ENCODE data around the gene XPO5.

XPO5 gene

DNA sequence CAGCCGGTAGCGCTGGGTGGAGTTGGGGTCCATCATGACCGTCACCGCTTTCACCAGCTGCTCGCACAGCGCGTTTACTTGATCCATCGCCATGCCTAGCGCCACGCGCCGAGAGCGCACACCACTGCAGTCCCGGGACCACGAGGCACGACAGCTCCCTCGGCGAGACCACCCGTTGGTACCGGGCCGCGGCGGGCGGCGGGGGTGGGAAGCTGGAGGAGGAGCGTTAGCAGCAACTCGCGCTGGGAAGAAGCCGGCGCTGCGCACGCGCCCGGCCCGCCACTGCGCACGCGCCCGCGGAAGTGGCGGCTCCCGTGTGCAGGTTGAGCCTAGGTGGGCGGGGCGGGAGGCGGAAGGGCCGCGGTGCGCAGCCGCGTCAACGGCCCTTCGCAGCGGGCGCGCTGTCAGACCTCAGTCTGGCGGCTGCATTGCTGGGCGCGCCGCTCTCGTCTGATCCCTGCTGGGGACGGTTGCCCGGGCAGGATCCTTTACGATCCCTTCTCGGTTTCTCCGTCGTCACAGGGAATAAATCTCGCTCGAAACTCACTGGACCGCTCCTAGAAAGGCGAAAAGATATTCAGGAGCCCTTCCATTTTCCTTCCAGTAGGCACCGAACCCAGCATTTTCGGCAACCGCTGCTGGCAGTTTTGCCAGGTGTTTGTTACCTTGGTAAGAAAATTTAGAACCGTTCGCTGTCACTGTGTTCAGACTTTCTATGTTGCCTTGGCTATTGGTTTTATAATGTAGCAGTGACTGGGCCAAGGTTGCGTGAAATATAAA, at the start of gene XPO5, which contains the start of gene POLH:
XPO5 (minus strand) TSS at position 267 of the 780 bp plus-strand sequence; CDS start at position 93, 174 bp downstream.
POLH (plus strand) TSS at position 414 of the 780 bp plus-strand sequence. CDS start 6,135 bp downstream, outside the sequence.
- peak; percentile 92 for DNase-seq (ENCODE audit: low read depth, low spot score)
- peak within 1 kb of the TSS; percentile 77 for H3K4me3 ChIP-seq (ENCODE audit: low read depth, low read length)
- TF ChIP-seq, protein P1, sequence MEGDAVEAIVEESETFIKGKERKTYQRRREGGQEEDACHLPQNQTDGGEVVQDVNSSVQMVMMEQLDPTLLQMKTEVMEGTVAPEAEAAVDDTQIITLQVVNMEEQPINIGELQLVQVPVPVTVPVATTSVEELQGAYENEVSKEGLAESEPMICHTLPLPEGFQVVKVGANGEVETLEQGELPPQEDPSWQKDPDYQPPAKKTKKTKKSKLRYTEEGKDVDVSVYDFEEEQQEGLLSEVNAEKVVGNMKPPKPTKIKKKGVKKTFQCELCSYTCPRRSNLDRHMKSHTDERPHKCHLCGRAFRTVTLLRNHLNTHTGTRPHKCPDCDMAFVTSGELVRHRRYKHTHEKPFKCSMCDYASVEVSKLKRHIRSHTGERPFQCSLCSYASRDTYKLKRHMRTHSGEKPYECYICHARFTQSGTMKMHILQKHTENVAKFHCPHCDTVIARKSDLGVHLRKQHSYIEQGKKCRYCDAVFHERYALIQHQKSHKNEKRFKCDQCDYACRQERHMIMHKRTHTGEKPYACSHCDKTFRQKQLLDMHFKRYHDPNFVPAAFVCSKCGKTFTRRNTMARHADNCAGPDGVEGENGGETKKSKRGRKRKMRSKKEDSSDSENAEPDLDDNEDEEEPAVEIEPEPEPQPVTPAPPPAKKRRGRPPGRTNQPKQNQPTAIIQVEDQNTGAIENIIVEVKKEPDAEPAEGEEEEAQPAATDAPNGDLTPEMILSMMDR (IDR thresholded peaks at IDR 0.05; ENCODE audit: low read depth, low read length) = peak; percentile 8
- in situ Hi-C loops (cut with HindIII; ENCODE audit: low sequenced_read_pairs) = no loop called here

DNA sequence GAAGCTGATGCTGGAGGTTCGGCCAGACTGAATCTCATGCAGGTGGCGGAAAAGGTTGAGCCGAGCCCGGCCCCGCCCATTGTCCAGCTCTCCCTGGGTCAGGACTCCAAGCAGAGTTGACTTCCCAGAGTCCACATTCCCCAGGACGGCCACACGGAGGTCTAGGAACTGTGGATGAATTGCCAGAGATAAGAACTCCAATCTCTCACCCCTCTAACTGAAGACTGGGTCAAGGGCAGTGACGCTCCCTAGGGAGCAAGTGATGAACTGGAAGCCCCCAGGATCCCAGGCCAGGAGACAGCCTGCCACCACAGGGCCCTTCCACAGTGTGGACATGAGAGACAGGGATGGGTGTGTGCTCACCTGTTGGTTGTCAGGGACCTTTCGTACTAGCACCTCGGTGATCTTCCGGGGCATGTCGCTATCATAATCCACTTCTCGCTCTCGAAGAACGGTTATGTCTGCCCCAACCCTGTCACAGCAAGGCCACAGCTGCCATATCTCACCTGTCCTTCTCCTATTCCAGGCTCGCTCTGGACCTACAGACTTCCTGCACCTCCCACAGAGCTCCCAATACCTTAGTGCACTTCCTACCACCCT, 49.7 kb upstream of the XPO5 start:
- no peak for DNase-seq (ENCODE audit: low read depth, low spot score)
- in situ Hi-C loops (cut with HindIII; ENCODE audit: low sequenced_read_pairs) = no loop called here
- H3K4me3 ChIP-seq (ENCODE audit: low read depth, low read length) = no peak overlapping the region
- TF ChIP-seq, protein P1 (IDR thresholded peaks at IDR 0.05; ENCODE audit: low read depth, low read length) = no peak

DNA sequence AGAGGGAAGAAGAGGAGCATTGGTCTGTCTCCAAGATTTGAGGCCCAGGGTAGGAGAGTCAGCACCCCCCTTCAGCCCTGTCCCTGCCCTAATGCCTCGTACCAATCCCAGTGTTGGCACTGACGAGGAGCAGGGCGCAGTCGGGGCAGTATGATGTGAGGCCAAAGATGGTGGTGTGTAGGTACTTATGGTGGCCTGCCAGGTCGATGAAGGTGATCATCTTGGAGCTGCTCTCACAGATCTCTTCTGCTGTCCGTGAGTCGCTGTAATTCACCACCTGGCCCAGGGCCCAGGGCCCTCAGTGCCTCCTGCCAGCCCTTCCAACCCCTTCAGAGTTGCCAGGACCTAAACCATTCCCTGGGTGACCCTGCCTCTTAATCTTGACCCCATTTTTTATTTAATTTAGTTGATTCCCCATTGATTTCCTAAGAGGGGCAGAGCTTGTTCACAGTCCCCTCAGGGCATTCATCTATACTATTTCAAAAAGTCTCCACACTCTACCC, 49.0 kb upstream of the XPO5 start:
- no peak for DNase-seq (ENCODE audit: low read depth, low spot score)
- H3K4me3 ChIP-seq (ENCODE audit: low read depth, low read length) = no peak overlapping the region
- TF ChIP-seq, protein P1 (IDR thresholded peaks at IDR 0.05; ENCODE audit: low read depth, low read length) = no peak
- in situ Hi-C loops (cut with HindIII; ENCODE audit: low sequenced_read_pairs) = no loop called here

DNA sequence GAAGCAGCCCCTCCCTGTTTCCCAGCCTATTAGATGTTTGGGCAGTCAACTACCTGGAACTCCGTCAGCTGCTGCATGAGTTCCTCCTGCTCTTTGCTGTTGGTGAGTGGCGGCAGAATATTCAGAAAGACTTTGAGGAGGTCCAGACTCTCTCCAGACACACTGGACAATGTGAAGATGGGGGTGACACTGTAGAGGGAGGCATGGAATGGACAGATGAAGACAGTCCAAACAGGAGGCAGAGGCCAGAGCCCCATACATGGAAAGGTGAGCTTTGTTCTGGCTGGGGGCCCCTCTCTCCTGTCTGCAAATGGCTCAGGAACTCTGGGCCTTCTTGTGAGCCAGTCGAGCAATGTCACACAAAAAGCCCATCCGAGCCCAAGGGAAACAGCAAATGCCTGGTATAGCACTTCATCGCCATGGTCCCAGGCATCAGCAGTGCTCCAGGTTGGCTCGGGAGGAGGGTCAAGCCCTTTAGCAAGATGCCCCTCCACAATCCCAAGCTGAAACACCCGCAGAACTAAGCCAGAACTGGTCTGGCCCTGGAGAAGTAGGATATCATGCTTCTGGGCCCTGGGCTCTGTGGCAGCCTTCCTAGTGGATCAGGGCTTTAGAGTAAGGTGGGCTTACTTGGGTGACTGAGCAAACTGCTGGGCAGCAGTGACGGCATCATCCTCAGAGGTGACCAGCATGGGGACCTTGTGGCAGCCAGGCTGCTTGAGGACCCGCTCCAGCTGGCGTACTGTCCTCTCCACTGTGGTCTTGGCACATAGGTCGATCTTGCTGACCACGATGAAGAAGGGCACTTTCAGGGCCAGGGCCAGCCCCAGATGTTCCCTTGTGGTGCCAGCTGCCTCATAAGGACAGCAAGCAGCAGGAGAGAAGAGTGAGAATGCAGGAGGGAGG, 48.3 kb upstream of the XPO5 start:
- TF ChIP-seq, protein P1 (IDR thresholded peaks at IDR 0.05; ENCODE audit: low read depth, low read length) = no peak
- no peak for DNase-seq (ENCODE audit: low read depth, low spot score)
- in situ Hi-C loops (cut with HindIII; ENCODE audit: low sequenced_read_pairs) = no loop called here
- no peak overlapping the region for H3K4me3 ChIP-seq (ENCODE audit: low read depth, low read length)

DNA sequence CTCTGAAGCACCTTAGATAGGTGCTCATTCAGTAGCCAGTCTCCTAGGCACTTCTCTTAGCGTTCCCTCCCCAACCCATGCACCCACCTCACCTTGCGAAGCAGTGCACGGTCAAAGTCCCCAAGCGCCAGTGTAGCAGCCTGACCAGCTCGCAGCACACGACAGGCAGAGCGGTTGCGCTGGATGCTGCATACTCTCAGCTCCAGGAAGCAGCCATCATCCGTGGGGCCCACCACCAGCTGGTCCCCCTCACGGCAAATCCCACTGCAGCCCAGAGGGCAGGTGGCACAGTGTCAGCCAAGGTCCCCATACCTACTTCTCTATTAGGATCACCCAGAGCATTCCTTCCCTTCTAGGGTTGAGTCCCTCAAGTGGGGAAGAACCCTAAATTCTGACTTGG, 46.7 kb upstream of the XPO5 start:
- in situ Hi-C loops (cut with HindIII; ENCODE audit: low sequenced_read_pairs) = no loop called here
- H3K4me3 ChIP-seq (ENCODE audit: low read depth, low read length) = no peak overlapping the region
- TF ChIP-seq, protein P1 (IDR thresholded peaks at IDR 0.05; ENCODE audit: low read depth, low read length) = no peak

DNA sequence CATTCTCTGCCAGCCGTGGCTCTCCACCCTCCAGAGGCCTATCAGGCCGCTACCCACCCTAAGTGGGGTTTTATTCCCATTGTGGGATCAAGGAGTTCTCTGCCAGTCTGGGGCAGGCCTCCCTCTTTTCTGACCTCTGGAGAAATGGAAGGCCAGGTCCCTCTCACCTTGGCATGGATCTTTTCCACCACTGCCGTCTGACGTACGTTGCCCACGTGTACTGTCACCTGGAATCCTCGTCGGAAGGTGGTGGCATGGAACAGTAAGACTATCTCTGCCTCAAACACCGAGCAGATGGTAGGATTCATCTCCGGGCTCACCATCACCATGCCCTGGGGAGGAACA, 46.0 kb upstream of the XPO5 start:
- in situ Hi-C loops (cut with HindIII; ENCODE audit: low sequenced_read_pairs) = no loop called here
- no peak for DNase-seq (ENCODE audit: low read depth, low spot score)
- TF ChIP-seq, protein P1 (IDR thresholded peaks at IDR 0.05; ENCODE audit: low read depth, low read length) = no peak
- no peak overlapping the region for H3K4me3 ChIP-seq (ENCODE audit: low read depth, low read length)

More for the DNA sequence above, 46.7 kb upstream of the XPO5 start:
- DNase-seq (ENCODE audit: low read depth, low spot score) = no peak
